Heart right ventricle (tissue), 16 donors: ENCODE measurements around the gene AHNAK. TPM values are rescaled to one million over a fixed set of nuclear protein-coding genes. Genes with fewer than 3 reads are reported as not detected.

ENCODE experiments used
- ATAC-seq, 8 donors: fragments of 200-7000 bp; cut with Tn5 transposase; one replicate each; pipeline ENCODE4 v1.9.1; 2020; ENCODE audit warnings: mild to moderate bottlenecking in 8 of 8, moderate library complexity in 8 of 8, moderate number of reproducible peaks in 1 of 8
- DNase-seq, 2 donors: peaks; one replicate each; pipeline ENCODE4 v3.0.0-alpha.2; 2020
- H3K27ac ChIP-seq, 10 donors: fragments of 200-600 bp; sonication (generic) in 2 of 10; one replicate each; pipeline versions ENCODE4 v1.5.0 to v1.8.0; 2020 to 2022; ENCODE audit warnings: mild to moderate bottlenecking in 3 of 10
- H3K27me3 ChIP-seq, 7 donors: fragments of 200-600 bp; one replicate each; pipeline ENCODE4 v1.8.0; 2021 to 2022; ENCODE audit warnings: mild to moderate bottlenecking in 2 of 7
- H3K36me3 ChIP-seq, 9 donors: fragments of 200-600 bp; sonication (generic) in 1 of 9; one replicate each; pipeline versions ENCODE4 v1.5.0 to v1.8.0; 2020 to 2022; ENCODE audit warnings: mild to moderate bottlenecking in 2 of 9
- H3K4me1 ChIP-seq, 9 donors: fragments of 200-600 bp; sonication (generic) in 1 of 9; one replicate each; pipeline versions ENCODE4 v1.5.0 to v1.8.0; 2020 to 2022; ENCODE audit warnings: mild to moderate bottlenecking in 4 of 9
- H3K4me3 ChIP-seq, 10 donors: fragments of 200-600 bp; sonication (generic) in 2 of 10; one replicate each; pipeline versions ENCODE4 v1.5.0 to v1.8.0; 2020 to 2022; ENCODE audit warnings: mild to moderate bottlenecking in 7 of 10, moderate library complexity in 2 of 10
- H3K9me3 ChIP-seq, 11 donors: fragments of 200-600 bp in 10 of 11; sonication (generic) in 2 of 11; one replicate each; pipeline versions ENCODE4 v1.5.0 to v1.8.0; 2013 to 2022; ENCODE audit warnings: mild to moderate bottlenecking in 2 of 11, control low read depth in 1 of 11, moderate library complexity in 1 of 11
- WGBS, 2 donors: extraction: QIAGEN DNeasy Blood & Tissue Kit; methylation state at CpG; one replicate each; pipeline ENCODE4 v1.1.7; 2013; ENCODE audit warnings: inconsistent platforms in 1 of 2; 5-methylcytosine and 5-hydroxymethylcytosine counted together
- intact Hi-C, 10 donors: fragments of 100-400 bp; cut with DNase I; formaldehyde crosslinking; loops; one replicate each; pipeline versions ENCODE4 v1.11.1 to v1.14.2; 2022
- polyA plus RNA-seq, 2 donors: library from polyadenylated mRNA; stranded (reverse); fragments of 200-250 nt; gene quantifications; one replicate each; pipeline ENCODE4 v1.2.3, GENCODE V29; 2013
- total RNA-seq, 10 donors: library from RNA; stranded (reverse); fragmentation: NEBNext Ultra II Directional in 3 of 10; extraction: Animal tissue kit (Norgen Biotek cat#: 25700) in 3 of 10; gene quantifications; one replicate each; pipeline versions ENCODE4 v1.2.1 to v1.2.4, GENCODE V29; 2021 to 2023
- TF ChIP-seq, protein P1 (sequence below), 9 donors: fragments of 200-600 bp; sonication (generic) in 2 of 9; IDR thresholded peaks; one replicate each; pipeline versions ENCODE4 v1.5.0 to v1.8.0; 2021 to 2022; ENCODE audit warnings: antibody characterized with exemption in 9 of 9, mild to moderate bottlenecking in 5 of 9, moderate library complexity in 1 of 9
- donor health status: Arrhythmogenic right ventricular cardiomyopathy.
- donor health status: ischemic (EF 13 %, LVEDD 7.1; RV severe dilation, severe dysfunction).
- donor health status: healthy with polysubstance abuse.
- donor health status: DM: no; HTN: yes; CAD: no.
- donor health status: DM: no; HTN: no; CAD: no.
- donor health status: ischemic (EF 25% LVEDD 6.9; RV normal size, moderate dysfunction).
- donor health status: ischemic (EF 25% LVEDD 5.7; RV mildly dilated, moderate dysfunction).
- donor health status: healthy.
- donor health status: DM: yes; HTN: yes; CAD: no.
- donor health status: Ischemic cardiomyopathy.
- donor health status: ischemic (EF 35%, LVEDD 5.7; RV mildly dilated, moderate dysfunction).
- donor health status: nonischemic (EF 11% LVEDD 7.7; RV severe dilation, severe dysfunction).
- donor health status: DM: yes; HTN: yes; CAD: no.
- donor health status: PGD.
- donor health status: ischemic (EF 29% LVEDD 5.4; RV normal size, mild dysfunction).
- donor health status: nonischemic (EF 23%, LVEDD 6.1; RV moderate dilation, normal function).

Gene AHNAK
- total and polyA plus RNA-seq, 12 donors: 101 to 447 (median 366) TPM

DNA sequence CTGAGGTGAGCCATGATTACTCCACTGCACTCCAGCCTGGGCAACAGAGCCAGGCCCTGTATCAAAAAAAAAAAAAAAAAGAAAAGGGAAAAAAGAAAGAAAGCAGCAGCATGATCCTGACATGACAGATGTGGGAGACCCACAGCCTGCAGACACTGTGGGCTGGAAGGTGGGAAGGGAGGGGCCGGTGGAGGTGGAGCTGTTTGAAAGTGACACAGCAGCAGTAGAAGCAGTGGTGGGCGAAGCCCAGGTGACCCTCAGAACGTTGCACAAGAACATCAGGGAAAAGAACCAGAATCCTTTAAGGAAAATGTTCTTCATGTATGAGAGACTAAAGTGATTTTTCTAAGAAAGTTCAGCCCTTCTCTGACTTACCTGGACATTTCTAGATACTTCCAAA, 154.1 kb downstream of the AHNAK start:
- Histone ChIP-seq H3K36me3 (peaks cover 0 to 9% (median 0%) of the 10 kb centered on the region in 9 donors), H3K9me3 (no peaks in the 10 kb centered on the region), H3K4me1 (peaks cover 5 to 29% (median 15%) of the 10 kb centered on the region in 9 donors), H3K27ac (no peak overlapping the region), H3K27me3 (no peaks in the 10 kb centered on the region), H3K4me3 (no peak overlapping the region)
- intact Hi-C loops: loop anchor here in 9 of 10 donors (5.0 to 10.0 kb wide), 6 partner anchors 40 to 472 kb away; partner anchors contain the start of gene AHNAK (in 2 of the 9)
- WGBS, 2 donors: 67 to 76% methylated on average over 3 of the region's 3 CpGs
- TF ChIP-seq, protein P1, sequence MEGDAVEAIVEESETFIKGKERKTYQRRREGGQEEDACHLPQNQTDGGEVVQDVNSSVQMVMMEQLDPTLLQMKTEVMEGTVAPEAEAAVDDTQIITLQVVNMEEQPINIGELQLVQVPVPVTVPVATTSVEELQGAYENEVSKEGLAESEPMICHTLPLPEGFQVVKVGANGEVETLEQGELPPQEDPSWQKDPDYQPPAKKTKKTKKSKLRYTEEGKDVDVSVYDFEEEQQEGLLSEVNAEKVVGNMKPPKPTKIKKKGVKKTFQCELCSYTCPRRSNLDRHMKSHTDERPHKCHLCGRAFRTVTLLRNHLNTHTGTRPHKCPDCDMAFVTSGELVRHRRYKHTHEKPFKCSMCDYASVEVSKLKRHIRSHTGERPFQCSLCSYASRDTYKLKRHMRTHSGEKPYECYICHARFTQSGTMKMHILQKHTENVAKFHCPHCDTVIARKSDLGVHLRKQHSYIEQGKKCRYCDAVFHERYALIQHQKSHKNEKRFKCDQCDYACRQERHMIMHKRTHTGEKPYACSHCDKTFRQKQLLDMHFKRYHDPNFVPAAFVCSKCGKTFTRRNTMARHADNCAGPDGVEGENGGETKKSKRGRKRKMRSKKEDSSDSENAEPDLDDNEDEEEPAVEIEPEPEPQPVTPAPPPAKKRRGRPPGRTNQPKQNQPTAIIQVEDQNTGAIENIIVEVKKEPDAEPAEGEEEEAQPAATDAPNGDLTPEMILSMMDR (IDR thresholded peaks at IDR 0.05): no peak
- DNase-seq (no peak), ATAC-seq (no peak)

DNA sequence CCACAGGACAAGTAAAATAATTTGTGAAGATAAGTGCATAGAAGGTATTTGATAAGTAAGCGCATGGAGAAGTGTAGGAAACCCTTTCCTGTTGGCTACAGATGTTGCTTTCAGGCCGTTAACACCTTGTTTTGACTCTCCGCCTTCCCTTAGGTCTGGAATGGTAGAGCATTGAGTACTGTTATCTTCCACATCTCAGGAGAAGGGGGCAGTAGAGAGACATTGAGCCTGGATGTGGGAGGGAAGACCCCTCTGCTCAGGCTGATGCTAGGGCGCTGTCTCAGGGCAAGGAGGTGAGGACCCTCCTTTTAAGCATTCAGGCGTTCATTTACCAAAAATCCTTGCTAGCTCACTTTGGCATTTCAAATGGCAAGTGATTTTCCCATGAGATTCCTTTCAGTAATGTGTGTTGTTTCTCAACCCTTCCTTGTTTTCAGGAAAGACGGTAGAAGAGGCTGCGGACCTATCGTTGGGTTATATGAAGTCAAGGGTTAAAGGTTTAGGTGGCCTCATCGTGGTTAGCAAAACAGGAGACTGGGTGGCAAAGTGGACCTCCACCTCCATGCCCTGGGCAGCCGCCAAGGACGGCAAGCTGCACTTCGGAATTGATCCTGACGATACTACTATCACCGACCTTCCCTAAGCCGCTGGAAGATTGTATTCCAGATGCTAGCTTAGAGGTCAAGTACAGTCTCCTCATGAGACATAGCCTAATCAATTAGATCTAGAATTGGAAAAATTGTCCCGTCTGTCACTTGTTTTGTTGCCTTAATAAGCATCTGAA, 154.8 kb downstream of the AHNAK start:
- WGBS, 2 donors: 84 to 85% methylated on average over 16 of the region's 16 CpGs
- no peaks in the 10 kb centered on the region for H3K9me3 ChIP-seq
- TF ChIP-seq, protein P1 (IDR thresholded peaks at IDR 0.05): no peak
- no peak overlapping the region for H3K4me3 ChIP-seq
- peaks cover 0 to 9% (median 0%) of the 10 kb centered on the region in 9 donors for H3K36me3 ChIP-seq
- DNase-seq: no peak
- no peaks in the 10 kb centered on the region for H3K27me3 ChIP-seq
- intact Hi-C loops: loop anchor here in 9 of 10 donors (5.0 to 10.0 kb wide), 6 partner anchors 40 to 473 kb away; partner anchors contain the start of gene AHNAK (in 2 of the 9)
- peaks cover 5 to 23% (median 13%) of the 10 kb centered on the region in 9 donors for H3K4me1 ChIP-seq
- H3K27ac ChIP-seq: no peak overlapping the region
- ATAC-seq: no peak

DNA sequence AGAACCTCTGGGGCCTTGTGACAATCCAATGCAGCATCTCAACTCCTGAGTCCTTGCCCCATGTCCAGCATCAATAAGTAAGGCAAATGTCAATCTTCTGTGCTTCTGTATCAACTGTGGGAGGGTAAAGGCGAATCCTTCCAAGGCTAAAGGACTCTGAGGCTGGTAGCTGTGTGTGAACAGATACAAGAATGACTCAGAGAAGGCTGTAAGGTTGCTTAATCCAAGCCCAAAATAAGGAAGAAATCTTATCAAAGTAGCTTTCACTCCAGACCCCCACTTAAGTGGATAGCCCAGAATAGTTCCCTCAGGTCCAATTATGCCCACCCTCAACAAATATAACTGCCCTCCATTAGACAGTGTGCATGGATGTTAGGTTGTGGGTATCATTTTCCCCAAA, 155.9 kb downstream of the AHNAK start:
- WGBS, 2 donors: 59 to 95% methylated on average over 1 of the region's 1 CpG
- intact Hi-C loops: loop anchor here in 9 of 10 donors (5.0 to 10.0 kb wide), 6 partner anchors 42 to 474 kb away; partner anchors contain the start of gene AHNAK (in 2 of the 9)
- Histone ChIP-seq H3K36me3 (peaks cover 0 to 9% (median 0%) of the 10 kb centered on the region in 9 donors), H3K27ac (no peak overlapping the region), H3K27me3 (no peaks in the 10 kb centered on the region), H3K9me3 (no peaks in the 10 kb centered on the region), H3K4me1 (peaks cover 5 to 14% (median 9%) of the 10 kb centered on the region in 9 donors), H3K4me3 (no peak overlapping the region)
- no peak for ATAC-seq
- no peak for DNase-seq
- TF ChIP-seq, protein P1 (IDR thresholded peaks at IDR 0.05): no peak

GRCh38 chr11:62390237-62390636, 156.4 kb downstream of the AHNAK start:
- 75 to 77% methylated on average over 5 of the region's 5 CpGs for WGBS, 2 donors
- no peak overlapping the region for H3K27ac ChIP-seq
- ATAC-seq: no peak

More at GRCh38 chr11:62390237-62390636, 156.4 kb downstream of the AHNAK start:
- TF ChIP-seq, protein P1 (IDR thresholded peaks at IDR 0.05): no peak
- H3K27me3 ChIP-seq: no peaks in the 10 kb centered on the region
- H3K4me3 ChIP-seq: no peak overlapping the region
- intact Hi-C loops: loop anchor here in 9 of 10 donors (5.0 to 10.0 kb wide), 6 partner anchors 42 to 475 kb away; partner anchors contain the start of gene AHNAK (in 2 of the 9)
- H3K36me3 ChIP-seq: peaks cover 0 to 9% (median 0%) of the 10 kb centered on the region in 9 donors
- no peak for DNase-seq
- no peaks in the 10 kb centered on the region for H3K9me3 ChIP-seq
- H3K4me1 ChIP-seq: peaks cover 2 to 9% (median 4%) of the 10 kb centered on the region in 9 donors
